Measurements from ENCODE around the gene RNF43. TPM values are rescaled to one million over a fixed set of nuclear protein-coding genes. Genes with fewer than 3 reads are reported as not detected.

Gene RNF43
- total and polyA plus RNA-seq, 2 of the 13 experiments (the other 11 are each of a cell fraction or from before 2014, with no cell fraction given), result 31.0 to 53.4 TPM

- TF ChIP-seq ZNF788 (CRISPR knock-in tag; IDR thresholded peaks at IDR 0.05; ENCODE audit: borderline replicate concordance) (no peak), NFYC (CRISPR knock-in tag; IDR thresholded peaks at IDR 0.05) (no peak), ZNF33A (CRISPR knock-in tag; IDR thresholded peaks at IDR 0.05; ENCODE audit: borderline replicate concordance) (no peak), ZNF891 (CRISPR knock-in tag; IDR thresholded peaks at IDR 0.05) (no peak), KDM5A (IDR thresholded peaks at IDR 0.05; ENCODE audit: borderline replicate concordance, low read length) (no peak; the same call in 1 of the 2 replicates), BHLHE40 (IDR thresholded peaks at IDR 0.05; ENCODE audit: low read length) (no peak), SIX1 (CRISPR knock-in tag; IDR thresholded peaks at IDR 0.05; ENCODE audit: borderline replicate concordance) (peak; percentile 96), SIN3B (IDR thresholded peaks at IDR 0.05; ENCODE audit: low read length) (no peak), ZSCAN20 (CRISPR knock-in tag; IDR thresholded peaks at IDR 0.05; ENCODE audit: borderline replicate concordance) (no peak), HNF4G (IDR thresholded peaks at IDR 0.05; ENCODE audit: borderline replicate concordance, low read depth, low read length) (no peak), HNF4G (CRISPR knock-in tag; IDR thresholded peaks at IDR 0.05; ENCODE audit: borderline replicate concordance, low read depth) (no peak), ETV5 (CRISPR knock-in tag; IDR thresholded peaks at IDR 0.05; ENCODE audit: borderline replicate concordance) (no peak), ZNF678 (CRISPR knock-in tag; IDR thresholded peaks at IDR 0.05) (no peak), AFF4 (CRISPR knock-in tag; IDR thresholded peaks at IDR 0.05) (peak; percentile 93), ZNF616 (CRISPR knock-in tag; IDR thresholded peaks at IDR 0.05; ENCODE audit: low read depth) (no peak), FOXK1 (CRISPR knock-in tag; IDR thresholded peaks at IDR 0.05; ENCODE audit: borderline replicate concordance, low read depth) (no peak; the same call in 1 of the 2 replicates), KLF11 (CRISPR knock-in tag; IDR thresholded peaks at IDR 0.05) (no peak), MED8 (CRISPR knock-in tag; IDR thresholded peaks at IDR 0.05; ENCODE audit: insufficient replicate concordance) (no peak), KDM6A (CRISPR knock-in tag; IDR thresholded peaks at IDR 0.05; ENCODE audit: low read depth) (no peak), EHMT2 (IDR thresholded peaks at IDR 0.05; ENCODE audit: borderline replicate concordance, low read depth, low read length) (no peak), ZNF468 (CRISPR knock-in tag; IDR thresholded peaks at IDR 0.05) (no peak)
- TF ChIP-seq, protein P1, sequence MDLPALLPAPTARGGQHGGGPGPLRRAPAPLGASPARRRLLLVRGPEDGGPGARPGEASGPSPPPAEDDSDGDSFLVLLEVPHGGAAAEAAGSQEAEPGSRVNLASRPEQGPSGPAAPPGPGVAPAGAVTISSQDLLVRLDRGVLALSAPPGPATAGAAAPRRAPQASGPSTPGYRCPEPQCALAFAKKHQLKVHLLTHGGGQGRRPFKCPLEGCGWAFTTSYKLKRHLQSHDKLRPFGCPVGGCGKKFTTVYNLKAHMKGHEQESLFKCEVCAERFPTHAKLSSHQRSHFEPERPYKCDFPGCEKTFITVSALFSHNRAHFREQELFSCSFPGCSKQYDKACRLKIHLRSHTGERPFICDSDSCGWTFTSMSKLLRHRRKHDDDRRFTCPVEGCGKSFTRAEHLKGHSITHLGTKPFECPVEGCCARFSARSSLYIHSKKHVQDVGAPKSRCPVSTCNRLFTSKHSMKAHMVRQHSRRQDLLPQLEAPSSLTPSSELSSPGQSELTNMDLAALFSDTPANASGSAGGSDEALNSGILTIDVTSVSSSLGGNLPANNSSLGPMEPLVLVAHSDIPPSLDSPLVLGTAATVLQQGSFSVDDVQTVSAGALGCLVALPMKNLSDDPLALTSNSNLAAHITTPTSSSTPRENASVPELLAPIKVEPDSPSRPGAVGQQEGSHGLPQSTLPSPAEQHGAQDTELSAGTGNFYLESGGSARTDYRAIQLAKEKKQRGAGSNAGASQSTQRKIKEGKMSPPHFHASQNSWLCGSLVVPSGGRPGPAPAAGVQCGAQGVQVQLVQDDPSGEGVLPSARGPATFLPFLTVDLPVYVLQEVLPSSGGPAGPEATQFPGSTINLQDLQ (CRISPR knock-in tag; IDR thresholded peaks at IDR 0.05), result no peak
- TF ChIP-seq, protein P2, sequence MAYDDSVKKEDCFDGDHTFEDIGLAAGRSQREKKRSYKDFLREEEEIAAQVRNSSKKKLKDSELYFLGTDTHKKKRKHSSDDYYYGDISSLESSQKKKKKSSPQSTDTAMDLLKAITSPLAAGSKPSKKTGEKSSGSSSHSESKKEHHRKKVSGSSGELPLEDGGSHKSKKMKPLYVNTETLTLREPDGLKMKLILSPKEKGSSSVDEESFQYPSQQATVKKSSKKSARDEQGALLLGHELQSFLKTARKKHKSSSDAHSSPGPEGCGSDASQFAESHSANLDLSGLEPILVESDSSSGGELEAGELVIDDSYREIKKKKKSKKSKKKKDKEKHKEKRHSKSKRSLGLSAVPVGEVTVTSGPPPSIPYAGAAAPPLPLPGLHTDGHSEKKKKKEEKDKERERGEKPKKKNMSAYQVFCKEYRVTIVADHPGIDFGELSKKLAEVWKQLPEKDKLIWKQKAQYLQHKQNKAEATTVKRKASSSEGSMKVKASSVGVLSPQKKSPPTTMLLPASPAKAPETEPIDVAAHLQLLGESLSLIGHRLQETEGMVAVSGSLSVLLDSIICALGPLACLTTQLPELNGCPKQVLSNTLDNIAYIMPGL (CRISPR knock-in tag; IDR thresholded peaks at IDR 0.05; ENCODE audit: borderline replicate concordance in 1 of 2, low read depth in 1 of 2), result peak; percentile 24 to 51; a peak in 1 of 4 replicates
These were observed 4.3 kb downstream of the RNF43 start (continued) for GRCh38 chr17:58412961-58413586.
